HepG2 (cell line): ENCODE measurements around the gene ZSCAN21.

ENCODE experiments used
- ELK4 ChIP-seq: sonication (generic); formaldehyde crosslinking; IDR thresholded peaks from 2 replicates; pipeline ENCODE4 v1.9.0; 2021; ENCODE audit warnings: missing genetic modification reagents, borderline replicate concordance
- EZH2 ChIP-seq: conservative IDR thresholded peaks from 2 replicates; pipeline ENCODE4 v1.6.1; 2012; ENCODE audit warnings: mild to moderate bottlenecking, low read depth, low read length, moderate library complexity
- GPBP1L1 ChIP-seq: sonication (generic); formaldehyde crosslinking; IDR thresholded peaks from 2 replicates; pipeline ENCODE4 v1.5.0; 2020; ENCODE audit warnings: mild to moderate bottlenecking, missing genetic modification reagents
- MBNL3 ChIP-seq: fragments of 250-450 bp; sonication (Bioruptor Pico); conservative IDR thresholded peaks from 2 replicates; pipeline ENCODE4 v1.8.0; 2022; ENCODE audit warnings: mild to moderate bottlenecking, inconsistent platforms
- NR2C2 ChIP-seq: sonication (generic); formaldehyde crosslinking; IDR thresholded peaks from 2 replicates; pipeline ENCODE4 v1.4.0; 2020; ENCODE audit warnings: missing genetic modification reagents, mild to moderate bottlenecking, moderate library complexity, borderline replicate concordance
- PHF8 ChIP-seq: sonication (generic); formaldehyde crosslinking; IDR thresholded peaks from 2 replicates; pipeline ENCODE4 v1.5.0; 2020; ENCODE audit warnings: missing genetic modification reagents
- TEAD3 ChIP-seq: optimal IDR thresholded peaks from 2 replicates; pipeline ENCODE3; 2016; ENCODE audit warnings: borderline replicate concordance
- TFDP2 ChIP-seq: sonication (generic); formaldehyde crosslinking; IDR thresholded peaks from 2 replicates; pipeline ENCODE4 v1.4.0; 2020; ENCODE audit warnings: missing genetic modification reagents
- ZBTB7B ChIP-seq: sonication (generic); formaldehyde crosslinking; IDR thresholded peaks from 2 replicates; pipeline ENCODE4 v1.4.0; 2020; ENCODE audit warnings: missing genetic modification reagents
- ZFX ChIP-seq: sonication (generic); formaldehyde crosslinking; IDR thresholded peaks from 2 replicates; pipeline ENCODE4 v1.4.0; 2020; ENCODE audit warnings: mild to moderate bottlenecking, low read depth, missing genetic modification reagents, moderate library complexity
- ZNF549 ChIP-seq: sonication (generic); formaldehyde crosslinking; IDR thresholded peaks from 2 replicates; pipeline ENCODE4 v1.5.0; 2020; ENCODE audit warnings: missing genetic modification reagents
- TF ChIP-seq, protein P1 (sequence below): sonication (generic); formaldehyde crosslinking; IDR thresholded peaks from 2 replicates; pipeline ENCODE4 v1.5.0; 2020; ENCODE audit warnings: missing genetic modification reagents
- TF ChIP-seq, protein P2 (sequence below): sonication (generic); formaldehyde crosslinking; IDR thresholded peaks from 2 replicates; pipeline ENCODE4 v1.4.0; 2020; ENCODE audit warnings: mild to moderate bottlenecking, missing genetic modification reagents
- TF ChIP-seq, protein P3 (sequence below): sonication (generic); formaldehyde crosslinking; IDR thresholded peaks from 2 replicates; pipeline ENCODE4 v1.4.0; 2020; ENCODE audit warnings: missing genetic modification reagents

DNA sequence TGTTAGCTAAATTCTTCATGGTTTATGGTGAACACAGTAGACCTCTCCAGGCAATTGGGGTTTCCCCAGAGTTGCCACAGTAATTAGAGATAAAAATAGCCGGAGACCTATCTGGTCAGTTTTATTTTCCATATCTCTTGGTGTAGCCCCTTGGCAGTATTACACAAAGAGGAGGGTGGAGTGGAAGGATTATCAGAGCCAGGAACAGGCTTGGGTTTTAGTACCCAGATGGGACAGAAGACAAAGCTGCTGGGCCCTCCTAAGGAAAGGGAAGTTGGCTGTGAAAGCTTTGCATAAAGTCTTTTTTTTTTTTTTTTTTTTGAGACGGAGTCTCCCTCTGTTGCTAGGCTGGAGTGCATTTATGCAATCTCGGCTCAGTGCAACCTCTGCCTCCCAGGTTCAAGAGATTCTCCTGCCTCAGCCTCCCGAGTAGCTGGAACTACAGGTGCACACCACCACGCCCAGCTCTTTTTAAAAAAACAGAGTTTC, 9.7 kb downstream of the ZSCAN21 start:
- TF ChIP-seq ZFX (CRISPR knock-in tag), result no peak
- no peak for TF ChIP-seq ZBTB7B
- no peak for TF ChIP-seq ELK4 (CRISPR knock-in tag)
- TF ChIP-seq MBNL3 (CRISPR knock-in tag), result no peak
- TF ChIP-seq, protein P1, sequence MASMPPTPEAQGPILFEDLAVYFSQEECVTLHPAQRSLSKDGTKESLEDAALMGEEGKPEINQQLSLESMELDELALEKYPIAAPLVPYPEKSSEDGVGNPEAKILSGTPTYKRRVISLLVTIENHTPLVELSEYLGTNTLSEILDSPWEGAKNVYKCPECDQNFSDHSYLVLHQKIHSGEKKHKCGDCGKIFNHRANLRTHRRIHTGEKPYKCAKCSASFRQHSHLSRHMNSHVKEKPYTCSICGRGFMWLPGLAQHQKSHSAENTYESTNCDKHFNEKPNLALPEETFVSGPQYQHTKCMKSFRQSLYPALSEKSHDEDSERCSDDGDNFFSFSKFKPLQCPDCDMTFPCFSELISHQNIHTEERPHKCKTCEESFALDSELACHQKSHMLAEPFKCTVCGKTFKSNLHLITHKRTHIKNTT, result no peak
- TF ChIP-seq PHF8 (CRISPR knock-in tag), result no peak
- TF ChIP-seq NR2C2, result no peak
- TF ChIP-seq, protein P2, sequence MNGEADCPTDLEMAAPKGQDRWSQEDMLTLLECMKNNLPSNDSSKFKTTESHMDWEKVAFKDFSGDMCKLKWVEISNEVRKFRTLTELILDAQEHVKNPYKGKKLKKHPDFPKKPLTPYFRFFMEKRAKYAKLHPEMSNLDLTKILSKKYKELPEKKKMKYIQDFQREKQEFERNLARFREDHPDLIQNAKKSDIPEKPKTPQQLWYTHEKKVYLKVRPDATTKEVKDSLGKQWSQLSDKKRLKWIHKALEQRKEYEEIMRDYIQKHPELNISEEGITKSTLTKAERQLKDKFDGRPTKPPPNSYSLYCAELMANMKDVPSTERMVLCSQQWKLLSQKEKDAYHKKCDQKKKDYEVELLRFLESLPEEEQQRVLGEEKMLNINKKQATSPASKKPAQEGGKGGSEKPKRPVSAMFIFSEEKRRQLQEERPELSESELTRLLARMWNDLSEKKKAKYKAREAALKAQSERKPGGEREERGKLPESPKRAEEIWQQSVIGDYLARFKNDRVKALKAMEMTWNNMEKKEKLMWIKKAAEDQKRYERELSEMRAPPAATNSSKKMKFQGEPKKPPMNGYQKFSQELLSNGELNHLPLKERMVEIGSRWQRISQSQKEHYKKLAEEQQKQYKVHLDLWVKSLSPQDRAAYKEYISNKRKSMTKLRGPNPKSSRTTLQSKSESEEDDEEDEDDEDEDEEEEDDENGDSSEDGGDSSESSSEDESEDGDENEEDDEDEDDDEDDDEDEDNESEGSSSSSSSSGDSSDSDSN (CRISPR knock-in tag), result no peak
- no peak for TF ChIP-seq TEAD3
- no peak for TF ChIP-seq EZH2
- TF ChIP-seq GPBP1L1, result no peak
- TF ChIP-seq ZNF549 (CRISPR knock-in tag), result no peak
- TF ChIP-seq, protein P3, sequence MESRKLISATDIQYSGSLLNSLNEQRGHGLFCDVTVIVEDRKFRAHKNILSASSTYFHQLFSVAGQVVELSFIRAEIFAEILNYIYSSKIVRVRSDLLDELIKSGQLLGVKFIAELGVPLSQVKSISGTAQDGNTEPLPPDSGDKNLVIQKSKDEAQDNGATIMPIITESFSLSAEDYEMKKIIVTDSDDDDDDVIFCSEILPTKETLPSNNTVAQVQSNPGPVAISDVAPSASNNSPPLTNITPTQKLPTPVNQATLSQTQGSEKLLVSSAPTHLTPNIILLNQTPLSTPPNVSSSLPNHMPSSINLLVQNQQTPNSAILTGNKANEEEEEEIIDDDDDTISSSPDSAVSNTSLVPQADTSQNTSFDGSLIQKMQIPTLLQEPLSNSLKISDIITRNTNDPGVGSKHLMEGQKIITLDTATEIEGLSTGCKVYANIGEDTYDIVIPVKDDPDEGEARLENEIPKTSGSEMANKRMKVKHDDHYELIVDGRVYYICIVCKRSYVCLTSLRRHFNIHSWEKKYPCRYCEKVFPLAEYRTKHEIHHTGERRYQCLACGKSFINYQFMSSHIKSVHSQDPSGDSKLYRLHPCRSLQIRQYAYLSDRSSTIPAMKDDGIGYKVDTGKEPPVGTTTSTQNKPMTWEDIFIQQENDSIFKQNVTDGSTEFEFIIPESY (CRISPR knock-in tag), result no peak
- TF ChIP-seq TFDP2 (CRISPR knock-in tag), result no peak
